Loucy (cell line): ENCODE data around the gene TMEM9.
A peak's percentile ranks its signal among the peaks of the same experiment; 100 is the strongest.

Experiments
- EZH2phosphoT487 ChIP-seq: fragments of 200-600 bp; IDR thresholded peaks from 2 replicates; pipeline ENCODE4 v1.6.1; 2018; ENCODE audit warnings: antibody characterized with exemption, mild to moderate bottlenecking, moderate library complexity, borderline replicate concordance
- TF ChIP-seq, protein P1 (sequence below): fragments of 200-600 bp; sonication (generic); conservative IDR thresholded peaks from 2 replicates; pipeline ENCODE4 v1.5.1; 2014; ENCODE audit warnings: mild to moderate bottlenecking, antibody characterized with exemption, low read length

- TF ChIP-seq, protein P1, sequence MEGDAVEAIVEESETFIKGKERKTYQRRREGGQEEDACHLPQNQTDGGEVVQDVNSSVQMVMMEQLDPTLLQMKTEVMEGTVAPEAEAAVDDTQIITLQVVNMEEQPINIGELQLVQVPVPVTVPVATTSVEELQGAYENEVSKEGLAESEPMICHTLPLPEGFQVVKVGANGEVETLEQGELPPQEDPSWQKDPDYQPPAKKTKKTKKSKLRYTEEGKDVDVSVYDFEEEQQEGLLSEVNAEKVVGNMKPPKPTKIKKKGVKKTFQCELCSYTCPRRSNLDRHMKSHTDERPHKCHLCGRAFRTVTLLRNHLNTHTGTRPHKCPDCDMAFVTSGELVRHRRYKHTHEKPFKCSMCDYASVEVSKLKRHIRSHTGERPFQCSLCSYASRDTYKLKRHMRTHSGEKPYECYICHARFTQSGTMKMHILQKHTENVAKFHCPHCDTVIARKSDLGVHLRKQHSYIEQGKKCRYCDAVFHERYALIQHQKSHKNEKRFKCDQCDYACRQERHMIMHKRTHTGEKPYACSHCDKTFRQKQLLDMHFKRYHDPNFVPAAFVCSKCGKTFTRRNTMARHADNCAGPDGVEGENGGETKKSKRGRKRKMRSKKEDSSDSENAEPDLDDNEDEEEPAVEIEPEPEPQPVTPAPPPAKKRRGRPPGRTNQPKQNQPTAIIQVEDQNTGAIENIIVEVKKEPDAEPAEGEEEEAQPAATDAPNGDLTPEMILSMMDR, result peak; percentile 82
- no peak for TF ChIP-seq EZH2phosphoT487
These were observed 68.2 kb downstream of the TMEM9 start for GRCh38 chr1:201085902-201086735.
